Esophagus squamous epithelium (tissue), 4 donors: Measurements from ENCODE around the gene CRACDL.
"Not testable (repeated sequence)": the region's sequence is repeated elsewhere in the genome, so short reads cannot be mapped to it uniquely, and the experiment has no call there.

Source experiments
- POLR2A ChIP-seq, 4 donors: fragments of 450-650 bp; IDR thresholded peaks; one replicate each; pipeline ENCODE4 v1.6.1; 2017; ENCODE audit warnings: antibody characterized with exemption in 4 of 4, mild to moderate bottlenecking in 4 of 4, moderate library complexity in 3 of 4
- TF ChIP-seq, protein P1 (sequence below), 6 experiments: fragments of 450-650 bp in 4 of 6; fragments of 200-600 bp in 2 of 6; sonication (generic) in 2 of 6; IDR thresholded peaks; one replicate each; pipeline ENCODE4 v1.5.1; 2016 to 2019; ENCODE audit warnings: antibody characterized with exemption in 6 of 6, mild to moderate bottlenecking in 4 of 6, moderate library complexity in 4 of 6

DNA sequence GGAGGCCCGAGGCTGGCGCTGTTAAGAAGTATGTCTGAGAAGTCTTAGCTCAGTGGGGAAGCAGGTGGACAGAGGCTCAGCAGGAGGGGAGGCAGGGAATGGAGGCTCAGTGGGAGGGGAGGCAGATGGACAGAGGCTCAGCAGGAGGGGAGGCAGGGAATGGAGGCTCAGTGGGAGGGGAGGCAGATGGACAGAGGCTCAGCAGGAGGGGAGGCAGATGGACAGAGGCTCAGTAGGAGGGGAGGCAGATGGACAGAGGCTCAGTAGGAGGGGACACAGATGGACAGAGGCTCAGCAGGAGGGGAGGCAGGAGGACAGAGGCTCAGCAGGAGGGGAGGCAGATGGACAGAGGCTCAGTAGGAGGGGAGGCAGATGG, 36.3 kb downstream of the CRACDL start:
- TF ChIP-seq, protein P1, sequence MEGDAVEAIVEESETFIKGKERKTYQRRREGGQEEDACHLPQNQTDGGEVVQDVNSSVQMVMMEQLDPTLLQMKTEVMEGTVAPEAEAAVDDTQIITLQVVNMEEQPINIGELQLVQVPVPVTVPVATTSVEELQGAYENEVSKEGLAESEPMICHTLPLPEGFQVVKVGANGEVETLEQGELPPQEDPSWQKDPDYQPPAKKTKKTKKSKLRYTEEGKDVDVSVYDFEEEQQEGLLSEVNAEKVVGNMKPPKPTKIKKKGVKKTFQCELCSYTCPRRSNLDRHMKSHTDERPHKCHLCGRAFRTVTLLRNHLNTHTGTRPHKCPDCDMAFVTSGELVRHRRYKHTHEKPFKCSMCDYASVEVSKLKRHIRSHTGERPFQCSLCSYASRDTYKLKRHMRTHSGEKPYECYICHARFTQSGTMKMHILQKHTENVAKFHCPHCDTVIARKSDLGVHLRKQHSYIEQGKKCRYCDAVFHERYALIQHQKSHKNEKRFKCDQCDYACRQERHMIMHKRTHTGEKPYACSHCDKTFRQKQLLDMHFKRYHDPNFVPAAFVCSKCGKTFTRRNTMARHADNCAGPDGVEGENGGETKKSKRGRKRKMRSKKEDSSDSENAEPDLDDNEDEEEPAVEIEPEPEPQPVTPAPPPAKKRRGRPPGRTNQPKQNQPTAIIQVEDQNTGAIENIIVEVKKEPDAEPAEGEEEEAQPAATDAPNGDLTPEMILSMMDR (IDR thresholded peaks at IDR 0.05), result not testable (repeated sequence)
- not testable (repeated sequence) for TF ChIP-seq POLR2A (IDR thresholded peaks at IDR 0.05)
